B cell (primary cell): ENCODE data around the gene MDFI.

ENCODE experiments used
- CTCF ChIP-seq: fragments of 200-600 bp; IDR thresholded peaks from one replicate; pipeline ENCODE4 v1.8.0; 2022; ENCODE audit warnings: antibody characterized with exemption, mild to moderate bottlenecking
- EZH2 ChIP-seq: IDR thresholded peaks from 2 replicates; pipeline ENCODE4 v1.6.1; 2012; ENCODE audit warnings: borderline replicate concordance, low read depth, mild to moderate bottlenecking, moderate library complexity, low read length; ENCODE audit not compliant: insufficient read depth, poor library complexity, severe bottlenecking

GRCh38 chr6:41685641-41686380 is 47.5 kb downstream of the MDFI start:
- TF ChIP-seq EZH2 = no peak
- no peak for TF ChIP-seq CTCF
